WTC11 (cell line): Measurements from ENCODE around the gene MPND. TPM values are rescaled to one million over a fixed set of nuclear protein-coding genes. Genes with fewer than 3 reads are reported as not detected.

Experiments
- ATAC-seq: fragments of 200-7000 bp; cut with Tn5 transposase; 2 replicates; pipeline ENCODE4 v1.10.0; 2021; ENCODE audit warnings: mild to moderate bottlenecking, moderate library complexity
- CTCF ChIA-PET: fragments of 300-600 bp; sonication (Branson Sonifier 250); formaldehyde crosslinking; loops from one replicate; lab custom pipeline; 2021; ENCODE audit warnings: antibody characterized with exemption; lab: Charles Lee
- POLR2A ChIA-PET: fragments of 350-600 bp; sonication (Branson Sonifier 250); formaldehyde crosslinking; loops from one replicate; lab custom pipeline; 2021; ENCODE audit warnings: antibody characterized with exemption; lab: Charles Lee
- DNase-seq: peaks from one replicate; pipeline ENCODE4 v3.0.0; 2021; ENCODE audit warnings: low spot score
- H3K27ac Mint-ChIP-seq: 2 replicates; pipeline ENCODE4 v1.8.0; 2021; ENCODE audit warnings: mixed read lengths
- H3K27me3 Mint-ChIP-seq: 2 replicates; pipeline ENCODE4 v1.8.0; 2021; ENCODE audit warnings: low read depth, mild to moderate bottlenecking, moderate library complexity, mixed read lengths
- H3K36me3 Mint-ChIP-seq: 2 replicates; pipeline ENCODE4 v1.8.0; 2021; ENCODE audit warnings: mixed read lengths
- H3K4me1 Mint-ChIP-seq: 2 replicates; pipeline ENCODE4 v1.8.0; 2022; ENCODE audit warnings: mixed read lengths
- H3K4me3 Mint-ChIP-seq: 2 replicates; pipeline ENCODE4 v1.8.0; 2021; ENCODE audit warnings: mild to moderate bottlenecking, moderate library complexity, mixed read lengths
- H3K9me3 Mint-ChIP-seq: 2 replicates; pipeline ENCODE4 v1.8.0; 2021; ENCODE audit warnings: mixed read lengths
- AR ChIP-seq: fragments of 250-450 bp; sonication (Bioruptor Pico); IDR thresholded peaks from 2 replicates; pipeline ENCODE4 v1.9.0; 2021; ENCODE audit warnings: mild to moderate bottlenecking
- E2F5 ChIP-seq: sonication (generic); formaldehyde crosslinking; IDR thresholded peaks from 2 replicates; pipeline ENCODE4 v1.8.1; 2022; ENCODE audit warnings: mild to moderate bottlenecking, moderate library complexity, missing genetic modification reagents
- EMX1 ChIP-seq: fragments of 250-450 bp; sonication (Bioruptor Pico); IDR thresholded peaks from 2 replicates; pipeline ENCODE4 v1.8.0; 2021; ENCODE audit warnings: mild to moderate bottlenecking
- ERG ChIP-seq: fragments of 250-450 bp; sonication (Bioruptor Pico); IDR thresholded peaks from 2 replicates; pipeline ENCODE4 v1.8.0; 2021; ENCODE audit warnings: mild to moderate bottlenecking
- GABPB1 ChIP-seq: sonication (generic); formaldehyde crosslinking; IDR thresholded peaks from 2 replicates; pipeline ENCODE4 v1.8.1; 2023; ENCODE audit warnings: mild to moderate bottlenecking, missing genetic modification reagents
- GTF2I ChIP-seq: fragments of 250-450 bp; sonication (Bioruptor Pico); conservative IDR thresholded peaks from 2 replicates; pipeline ENCODE4 v1.4.0; 2021; ENCODE audit warnings: mild to moderate bottlenecking
- HMGA2 ChIP-seq: fragments of 250-450 bp; sonication (Bioruptor Pico); IDR thresholded peaks from 2 replicates; pipeline ENCODE4 v1.4.0; 2021; ENCODE audit warnings: mild to moderate bottlenecking, moderate library complexity
- JUN ChIP-seq: sonication (generic); formaldehyde crosslinking; IDR thresholded peaks from 2 replicates; pipeline ENCODE4 v1.8.0; 2023; ENCODE audit warnings: mild to moderate bottlenecking, missing genetic modification reagents
- KAT7 ChIP-seq: sonication (generic); formaldehyde crosslinking; IDR thresholded peaks from 2 replicates; pipeline ENCODE4 v1.8.1; 2023; ENCODE audit warnings: missing genetic modification reagents, mild to moderate bottlenecking, borderline replicate concordance
- MYBL2 ChIP-seq: sonication (generic); formaldehyde crosslinking; IDR thresholded peaks from 2 replicates; pipeline ENCODE4 v1.8.1; 2023; ENCODE audit warnings: mild to moderate bottlenecking, moderate library complexity, missing genetic modification reagents
- NFE2L1 ChIP-seq: sonication (generic); formaldehyde crosslinking; IDR thresholded peaks from 2 replicates; pipeline ENCODE4 v1.8.1; 2023; ENCODE audit warnings: missing genetic modification reagents
- NR2C2 ChIP-seq: sonication (generic); formaldehyde crosslinking; IDR thresholded peaks from 2 replicates; pipeline ENCODE4 v1.8.0; 2022; ENCODE audit warnings: mild to moderate bottlenecking, missing genetic modification reagents
- TP53 ChIP-seq: sonication (generic); formaldehyde crosslinking; IDR thresholded peaks from 2 replicates; pipeline ENCODE4 v1.8.1; 2023; ENCODE audit warnings: mild to moderate bottlenecking, missing genetic modification reagents
- ZBTB43 ChIP-seq: sonication (generic); formaldehyde crosslinking; IDR thresholded peaks from 2 replicates; pipeline ENCODE4 v1.8.1; 2023; ENCODE audit warnings: mild to moderate bottlenecking, missing genetic modification reagents
- ZNF121 ChIP-seq: sonication (generic); formaldehyde crosslinking; IDR thresholded peaks from 2 replicates; pipeline ENCODE4 v1.8.0; 2023; ENCODE audit warnings: missing genetic modification reagents
- ZNF396 ChIP-seq: fragments of 250-450 bp; sonication (Bioruptor Pico); IDR thresholded peaks from 2 replicates; pipeline ENCODE4 v1.8.0; 2021; ENCODE audit warnings: mild to moderate bottlenecking, moderate library complexity, borderline replicate concordance
- ZNF416 ChIP-seq: fragments of 250-450 bp; sonication (Bioruptor Pico); IDR thresholded peaks from 2 replicates; pipeline ENCODE4 v1.9.0; 2021; ENCODE audit warnings: mild to moderate bottlenecking, inconsistent platforms
- total RNA-seq: library from RNA; stranded (reverse); gene quantifications from 3 replicates; pipeline ENCODE4 v1.2.3, GENCODE V29; 2021
- TF ChIP-seq, protein P1 (sequence below): sonication (generic); formaldehyde crosslinking; conservative IDR thresholded peaks from 2 replicates; pipeline ENCODE4 v1.8.1; 2022; ENCODE audit warnings: mild to moderate bottlenecking, missing genetic modification reagents
- TF ChIP-seq, protein P2 (sequence below): sonication (generic); formaldehyde crosslinking; IDR thresholded peaks from 2 replicates; pipeline ENCODE4 v1.8.1; 2023; ENCODE audit warnings: mild to moderate bottlenecking, missing genetic modification reagents, moderate library complexity
- TF ChIP-seq, protein P3 (sequence below): fragments of 250-450 bp; sonication (Bioruptor Pico); IDR thresholded peaks from 2 replicates; pipeline ENCODE4 v2.1.2; 2022; ENCODE audit warnings: mild to moderate bottlenecking, moderate library complexity
- TF ChIP-seq, protein P4 (sequence below): sonication (generic); formaldehyde crosslinking; IDR thresholded peaks from 2 replicates; pipeline ENCODE4 v1.8.0; 2022; ENCODE audit warnings: mild to moderate bottlenecking, missing genetic modification reagents
- TF ChIP-seq, protein P5 (sequence below): sonication (generic); formaldehyde crosslinking; IDR thresholded peaks from 2 replicates; pipeline ENCODE4 v1.8.1; 2023; ENCODE audit warnings: mild to moderate bottlenecking, missing genetic modification reagents

MPND gene
- total RNA-seq, 1 experiment from 2014 or later: 28.3 TPM

- peaks cover 21% of the 10 kb centered on the region for H3K4me1 Mint-ChIP-seq
- ChIA-PET POLR2A (no interaction called here), CTCF (interaction anchor here (0.6 to 6.0 kb wide), 6 partner anchors 11 to 378 kb away, joined by 3 to 37 read pairs (median 6); partner anchors contain the start of gene SH3GL1)
- DNase-seq (no peak), ATAC-seq (no peak)
- H3K4me3 Mint-ChIP-seq: no peak overlapping the region
- H3K27ac Mint-ChIP-seq: no peak overlapping the region
- TF ChIP-seq HMGA2 (no peak), NR2C2 (CRISPR knock-in tag) (no peak), ZNF396 (CRISPR knock-in tag) (no peak), ZBTB43 (CRISPR knock-in tag) (no peak), EMX1 (CRISPR knock-in tag) (no peak; the same call in 1 of the 2 replicates), JUN (CRISPR knock-in tag) (no peak), ZNF416 (CRISPR knock-in tag) (no peak)
- TF ChIP-seq, protein P1, sequence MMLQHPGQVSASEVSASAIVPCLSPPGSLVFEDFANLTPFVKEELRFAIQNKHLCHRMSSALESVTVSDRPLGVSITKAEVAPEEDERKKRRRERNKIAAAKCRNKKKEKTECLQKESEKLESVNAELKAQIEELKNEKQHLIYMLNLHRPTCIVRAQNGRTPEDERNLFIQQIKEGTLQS (CRISPR knock-in tag): no peak
- TF ChIP-seq, protein P2, sequence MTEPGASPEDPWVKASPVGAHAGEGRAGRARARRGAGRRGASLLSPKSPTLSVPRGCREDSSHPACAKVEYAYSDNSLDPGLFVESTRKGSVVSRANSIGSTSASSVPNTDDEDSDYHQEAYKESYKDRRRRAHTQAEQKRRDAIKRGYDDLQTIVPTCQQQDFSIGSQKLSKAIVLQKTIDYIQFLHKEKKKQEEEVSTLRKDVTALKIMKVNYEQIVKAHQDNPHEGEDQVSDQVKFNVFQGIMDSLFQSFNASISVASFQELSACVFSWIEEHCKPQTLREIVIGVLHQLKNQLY (CRISPR knock-in tag): no peak
- TF ChIP-seq, protein P3, sequence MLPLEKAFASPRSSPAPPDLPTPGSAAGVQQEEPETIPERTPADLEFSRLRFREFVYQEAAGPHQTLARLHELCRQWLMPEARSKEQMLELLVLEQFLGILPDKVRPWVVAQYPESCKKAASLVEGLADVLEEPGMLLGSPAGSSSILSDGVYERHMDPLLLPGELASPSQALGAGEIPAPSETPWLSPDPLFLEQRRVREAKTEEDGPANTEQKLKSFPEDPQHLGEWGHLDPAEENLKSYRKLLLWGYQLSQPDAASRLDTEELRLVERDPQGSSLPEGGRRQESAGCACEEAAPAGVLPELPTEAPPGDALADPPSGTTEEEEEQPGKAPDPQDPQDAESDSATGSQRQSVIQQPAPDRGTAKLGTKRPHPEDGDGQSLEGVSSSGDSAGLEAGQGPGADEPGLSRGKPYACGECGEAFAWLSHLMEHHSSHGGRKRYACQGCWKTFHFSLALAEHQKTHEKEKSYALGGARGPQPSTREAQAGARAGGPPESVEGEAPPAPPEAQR (CRISPR knock-in tag): no peak
- TF ChIP-seq, protein P4, sequence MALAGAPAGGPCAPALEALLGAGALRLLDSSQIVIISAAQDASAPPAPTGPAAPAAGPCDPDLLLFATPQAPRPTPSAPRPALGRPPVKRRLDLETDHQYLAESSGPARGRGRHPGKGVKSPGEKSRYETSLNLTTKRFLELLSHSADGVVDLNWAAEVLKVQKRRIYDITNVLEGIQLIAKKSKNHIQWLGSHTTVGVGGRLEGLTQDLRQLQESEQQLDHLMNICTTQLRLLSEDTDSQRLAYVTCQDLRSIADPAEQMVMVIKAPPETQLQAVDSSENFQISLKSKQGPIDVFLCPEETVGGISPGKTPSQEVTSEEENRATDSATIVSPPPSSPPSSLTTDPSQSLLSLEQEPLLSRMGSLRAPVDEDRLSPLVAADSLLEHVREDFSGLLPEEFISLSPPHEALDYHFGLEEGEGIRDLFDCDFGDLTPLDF (CRISPR knock-in tag): no peak
- H3K27me3 Mint-ChIP-seq: no peaks in the 10 kb centered on the region
- H3K36me3 Mint-ChIP-seq: peaks cover 3% of the 10 kb centered on the region; the same call in 1 of the 2 replicates
- no peaks in the 10 kb centered on the region for H3K9me3 Mint-ChIP-seq
Observed at GRCh38 chr19:4365341-4365740, 22.0 kb downstream of the MPND start.

DNA sequence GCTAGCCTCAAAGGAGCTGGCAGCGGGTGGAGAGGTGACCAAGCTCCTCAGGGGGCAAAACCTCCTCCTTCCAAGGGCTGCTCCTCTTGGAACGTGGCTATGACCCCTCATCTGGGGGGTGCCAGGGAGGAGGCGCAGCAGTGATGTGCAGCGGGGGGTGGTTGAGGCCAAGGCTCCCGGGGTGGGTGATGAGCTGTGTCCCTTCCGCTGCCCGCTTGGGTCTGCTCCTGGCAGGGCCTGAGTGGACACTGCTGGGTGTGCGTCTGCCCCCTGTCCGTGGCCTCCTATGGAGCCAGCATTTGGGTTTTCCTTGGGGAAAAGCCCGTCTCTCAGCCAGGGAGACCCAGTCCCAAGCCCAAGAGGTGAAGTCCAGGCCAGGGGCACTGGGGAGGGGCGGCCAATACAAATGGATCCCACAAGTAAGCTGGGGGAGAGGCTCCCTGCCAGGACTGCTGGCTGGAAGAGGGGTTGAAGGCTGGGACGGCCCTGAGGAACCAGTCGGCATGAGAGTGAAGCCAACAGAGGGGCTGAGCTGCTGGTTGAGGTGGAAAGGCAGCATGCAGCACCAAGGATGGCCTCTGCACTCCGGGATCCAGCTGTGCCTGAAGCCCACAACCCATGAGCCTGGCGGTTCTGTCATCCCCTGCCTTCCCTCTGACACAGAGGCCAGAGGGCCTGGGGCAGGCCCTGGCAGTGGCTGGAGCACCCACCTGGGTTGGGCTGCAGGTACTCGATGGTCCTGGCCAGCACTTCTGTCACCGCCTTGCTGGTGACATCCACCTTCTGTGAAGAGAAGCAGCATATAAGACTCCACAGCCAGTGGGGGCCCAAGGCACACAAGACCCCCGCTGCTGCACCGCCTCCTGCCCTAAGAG, 22.7 kb downstream of the MPND start:
- Mint-ChIP-seq H3K4me3 (no peak overlapping the region), H3K9me3 (no peaks in the 10 kb centered on the region), H3K36me3 (peaks cover 3% of the 10 kb centered on the region; the same call in 1 of the 2 replicates), H3K27ac (no peak overlapping the region), H3K27me3 (no peaks in the 10 kb centered on the region), H3K4me1 (peaks cover 15% of the 10 kb centered on the region)
- DNase-seq (no peak), ATAC-seq (no peak)
- ChIA-PET CTCF (interaction anchor here (1.5 to 6.0 kb wide), 4 partner anchors 10 to 159 kb away, joined by 5 to 37 read pairs (median 12); no protein-coding TSS in a partner anchor), POLR2A (no interaction called here)
- TF ChIP-seq GABPB1 (CRISPR knock-in tag) (no peak), ERG (CRISPR knock-in tag) (no peak), E2F5 (CRISPR knock-in tag) (no peak), ZNF121 (CRISPR knock-in tag) (no peak), GTF2I (CRISPR knock-in tag) (no peak), KAT7 (no peak), TP53 (CRISPR knock-in tag) (no peak), AR (CRISPR knock-in tag) (no peak), MYBL2 (CRISPR knock-in tag) (no peak), NFE2L1 (CRISPR knock-in tag) (no peak), NR2C2 (CRISPR knock-in tag) (no peak)
- TF ChIP-seq, protein P5, sequence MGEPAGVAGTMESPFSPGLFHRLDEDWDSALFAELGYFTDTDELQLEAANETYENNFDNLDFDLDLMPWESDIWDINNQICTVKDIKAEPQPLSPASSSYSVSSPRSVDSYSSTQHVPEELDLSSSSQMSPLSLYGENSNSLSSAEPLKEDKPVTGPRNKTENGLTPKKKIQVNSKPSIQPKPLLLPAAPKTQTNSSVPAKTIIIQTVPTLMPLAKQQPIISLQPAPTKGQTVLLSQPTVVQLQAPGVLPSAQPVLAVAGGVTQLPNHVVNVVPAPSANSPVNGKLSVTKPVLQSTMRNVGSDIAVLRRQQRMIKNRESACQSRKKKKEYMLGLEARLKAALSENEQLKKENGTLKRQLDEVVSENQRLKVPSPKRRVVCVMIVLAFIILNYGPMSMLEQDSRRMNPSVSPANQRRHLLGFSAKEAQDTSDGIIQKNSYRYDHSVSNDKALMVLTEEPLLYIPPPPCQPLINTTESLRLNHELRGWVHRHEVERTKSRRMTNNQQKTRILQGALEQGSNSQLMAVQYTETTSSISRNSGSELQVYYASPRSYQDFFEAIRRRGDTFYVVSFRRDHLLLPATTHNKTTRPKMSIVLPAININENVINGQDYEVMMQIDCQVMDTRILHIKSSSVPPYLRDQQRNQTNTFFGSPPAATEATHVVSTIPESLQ (CRISPR knock-in tag): no peak
